Mammary epithelial cell (primary cell): ENCODE measurements around the gene PCDHB6.
"Not testable (repeated sequence)": the region's sequence is repeated elsewhere in the genome, so short reads cannot be mapped to it uniquely, and the experiment has no call there.

ENCODE experiments used
- EZH2 ChIP-seq: IDR thresholded peaks from 2 replicates; pipeline ENCODE4 v1.6.1; 2012; ENCODE audit warnings: low read length, inconsistent platforms, borderline replicate concordance
- TF ChIP-seq, protein P1 (sequence below), 2 donors: IDR thresholded peaks in 1 of 2; conservative IDR thresholded peaks in 1 of 2; 2 replicates each; pipeline ENCODE4 v1.5.1; 2011 to 2012; ENCODE audit warnings: inconsistent platforms in 2 of 2, low read length in 2 of 2, mild to moderate bottlenecking in 2 of 2, control low read depth in 1 of 2, low read depth in 1 of 2; ENCODE audit not compliant: insufficient read depth in 1 of 2; ENCODE audit errors: extremely low read depth in 1 of 2

DNA sequence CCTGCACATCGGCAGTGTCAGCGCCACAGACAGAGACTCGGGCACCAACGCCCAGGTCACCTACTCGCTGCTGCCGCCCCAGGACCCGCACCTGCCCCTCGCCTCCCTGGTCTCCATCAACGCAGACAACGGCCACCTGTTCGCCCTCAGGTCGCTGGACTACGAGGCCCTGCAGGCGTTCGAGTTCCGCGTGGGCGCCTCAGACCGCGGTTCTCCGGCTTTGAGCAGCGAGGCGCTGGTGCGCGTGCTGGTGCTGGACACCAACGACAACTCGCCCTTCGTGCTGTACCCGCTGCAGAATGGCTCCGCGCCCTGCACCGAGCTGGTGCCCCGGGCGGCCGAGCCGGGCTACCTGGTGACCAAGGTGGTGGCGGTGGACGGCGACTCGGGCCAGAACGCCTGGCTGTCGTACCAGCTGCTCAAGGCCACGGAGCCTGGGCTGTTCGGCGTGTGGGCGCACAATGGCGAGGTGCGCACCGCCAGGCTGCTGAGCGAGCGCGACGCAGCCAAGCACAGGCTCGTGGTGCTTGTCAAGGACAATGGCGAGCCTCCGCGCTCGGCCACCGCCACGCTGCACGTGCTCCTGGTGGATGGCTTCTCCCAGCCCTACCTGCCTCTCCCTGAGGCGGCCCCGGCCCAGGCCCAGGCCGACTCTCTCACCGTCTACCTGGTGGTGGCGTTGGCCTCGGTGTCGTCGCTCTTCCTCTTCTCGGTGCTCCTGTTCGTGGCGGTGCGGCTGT, 26.3 kb upstream of the PCDHB6 start:
- TF ChIP-seq, protein P1, sequence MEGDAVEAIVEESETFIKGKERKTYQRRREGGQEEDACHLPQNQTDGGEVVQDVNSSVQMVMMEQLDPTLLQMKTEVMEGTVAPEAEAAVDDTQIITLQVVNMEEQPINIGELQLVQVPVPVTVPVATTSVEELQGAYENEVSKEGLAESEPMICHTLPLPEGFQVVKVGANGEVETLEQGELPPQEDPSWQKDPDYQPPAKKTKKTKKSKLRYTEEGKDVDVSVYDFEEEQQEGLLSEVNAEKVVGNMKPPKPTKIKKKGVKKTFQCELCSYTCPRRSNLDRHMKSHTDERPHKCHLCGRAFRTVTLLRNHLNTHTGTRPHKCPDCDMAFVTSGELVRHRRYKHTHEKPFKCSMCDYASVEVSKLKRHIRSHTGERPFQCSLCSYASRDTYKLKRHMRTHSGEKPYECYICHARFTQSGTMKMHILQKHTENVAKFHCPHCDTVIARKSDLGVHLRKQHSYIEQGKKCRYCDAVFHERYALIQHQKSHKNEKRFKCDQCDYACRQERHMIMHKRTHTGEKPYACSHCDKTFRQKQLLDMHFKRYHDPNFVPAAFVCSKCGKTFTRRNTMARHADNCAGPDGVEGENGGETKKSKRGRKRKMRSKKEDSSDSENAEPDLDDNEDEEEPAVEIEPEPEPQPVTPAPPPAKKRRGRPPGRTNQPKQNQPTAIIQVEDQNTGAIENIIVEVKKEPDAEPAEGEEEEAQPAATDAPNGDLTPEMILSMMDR (conservative IDR thresholded peaks at IDR 0.05 in 1 of 2, IDR thresholded peaks at IDR 0.05 in 1 of 2; ENCODE audit: extremely low read depth in 1 of 2, insufficient read depth in 1 of 2, low read depth in 1 of 2, low read length in 2 of 2) = not testable (repeated sequence)
- TF ChIP-seq EZH2 = not testable (repeated sequence)
